HS-27A (cell line): ENCODE measurements around the gene BCL2.
"Not testable (repeated sequence)": the region's sequence is repeated elsewhere in the genome, so short reads cannot be mapped to it uniquely, and the experiment has no call there.

Source experiments
- DNase-seq: peaks from one replicate; pipeline ENCODE4 v3.0.0-alpha.2; 2012; ENCODE audit warnings: low read depth, missing footprints

BCL2 gene

DNA sequence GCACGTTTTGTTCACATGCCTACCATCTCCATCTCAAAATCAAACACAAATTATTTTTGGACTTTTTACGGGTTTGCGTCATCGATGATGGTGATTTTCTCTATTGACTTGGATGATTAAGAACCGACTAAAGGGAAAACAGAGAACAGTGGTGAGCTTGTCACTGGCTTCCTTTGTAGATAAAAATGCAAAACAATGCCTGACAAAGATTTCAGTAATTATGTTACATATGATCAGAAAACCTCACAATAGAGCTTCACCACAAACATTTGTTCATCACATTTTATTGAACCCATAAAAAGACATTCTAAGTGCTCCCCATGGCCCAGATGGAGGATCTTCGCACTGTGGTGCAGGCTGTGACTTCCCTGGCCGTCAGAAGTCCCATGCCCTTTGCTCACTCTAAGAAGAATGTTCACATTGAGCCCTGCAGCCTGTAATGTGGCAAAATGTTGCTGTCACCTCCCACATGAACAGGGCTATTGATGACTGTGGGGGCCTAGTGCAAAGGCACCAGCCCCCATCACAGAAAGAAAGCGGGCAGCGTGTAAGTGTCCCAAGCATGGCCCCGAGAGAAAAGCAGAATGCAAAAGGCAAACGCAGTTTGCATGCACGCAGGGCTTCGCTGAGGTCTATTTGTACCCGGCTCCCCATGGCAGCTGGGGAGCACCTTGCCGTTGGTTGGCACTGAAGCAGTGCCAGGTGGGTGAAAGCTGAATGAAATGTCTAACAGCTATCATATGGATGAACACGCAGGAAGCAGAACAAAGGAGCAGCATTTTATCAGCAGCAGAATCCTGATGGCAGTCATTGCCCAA, 60.6 kb downstream of the BCL2 start:
- no peak for DNase-seq

DNA sequence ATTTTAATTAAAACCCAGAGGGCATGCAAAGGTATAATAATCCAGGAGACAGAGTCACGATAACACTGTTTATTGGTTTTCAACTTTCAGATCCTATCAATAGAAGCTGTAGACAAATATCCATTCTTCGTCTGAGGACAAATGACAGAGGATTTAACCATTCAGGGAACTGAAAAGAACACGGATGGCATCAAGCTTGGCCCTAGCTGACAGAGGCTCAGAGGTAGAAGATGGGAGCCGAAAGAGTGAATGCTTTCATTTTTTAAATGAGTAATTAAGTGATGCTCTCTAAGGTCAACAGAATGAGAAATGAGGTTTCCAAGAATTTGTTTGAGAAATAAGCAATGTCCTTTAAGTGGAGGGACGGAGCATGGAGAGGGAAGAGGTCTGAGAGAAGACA, 62.1 kb downstream of the BCL2 start:
- no peak for DNase-seq

DNA sequence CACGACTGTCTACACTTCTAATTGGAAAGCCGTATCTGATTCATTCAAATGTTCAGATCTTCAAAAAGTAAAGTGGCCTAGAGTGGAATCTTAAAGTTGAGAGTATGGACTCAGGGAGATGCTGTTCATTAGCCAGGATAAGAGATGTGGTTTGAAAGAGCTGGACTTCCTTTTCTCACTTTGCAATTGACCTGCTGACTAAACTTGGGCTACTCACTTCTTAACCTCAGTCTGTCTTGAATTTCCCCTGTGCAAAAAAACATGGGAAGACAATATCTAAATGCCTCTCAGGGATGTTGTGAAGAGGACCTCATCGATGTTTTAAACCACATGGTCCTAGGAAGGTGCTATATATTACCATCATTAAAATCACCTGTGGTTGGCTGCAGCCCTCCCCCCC, 64.1 kb downstream of the BCL2 start:
- DNase-seq: no peak

DNA sequence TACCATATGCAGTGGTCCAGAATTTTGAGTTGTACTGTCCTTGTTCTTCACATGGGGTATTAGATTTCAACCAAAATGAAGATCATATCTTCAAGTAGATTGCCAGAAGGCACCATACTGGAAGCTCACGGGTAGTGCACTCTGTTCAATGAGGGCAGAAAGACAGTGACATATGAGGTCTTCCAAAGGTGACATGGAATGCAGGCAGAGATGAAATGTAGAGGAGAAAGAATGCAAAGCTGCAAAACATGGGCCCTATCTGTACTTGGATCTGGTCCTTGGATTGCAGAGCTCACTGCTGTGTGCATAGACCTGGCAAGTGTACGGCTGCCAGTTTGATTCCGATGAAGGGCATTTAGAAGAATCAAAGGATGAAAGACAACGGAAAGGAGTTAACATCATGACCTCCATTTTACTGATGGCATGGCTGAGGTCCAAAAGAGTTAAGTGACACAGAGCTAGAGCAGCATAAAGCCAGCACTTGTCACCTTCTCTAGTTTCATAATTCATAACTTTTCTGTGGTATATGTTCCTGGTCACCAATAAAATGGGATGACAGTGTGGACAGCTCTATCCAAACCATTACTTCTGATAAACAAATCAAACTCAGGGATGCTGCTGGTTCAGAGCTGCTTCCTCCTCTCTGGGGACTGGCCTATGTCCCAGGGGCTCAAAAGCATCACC, 64.7 kb downstream of the BCL2 start:
- no peak for DNase-seq

DNA sequence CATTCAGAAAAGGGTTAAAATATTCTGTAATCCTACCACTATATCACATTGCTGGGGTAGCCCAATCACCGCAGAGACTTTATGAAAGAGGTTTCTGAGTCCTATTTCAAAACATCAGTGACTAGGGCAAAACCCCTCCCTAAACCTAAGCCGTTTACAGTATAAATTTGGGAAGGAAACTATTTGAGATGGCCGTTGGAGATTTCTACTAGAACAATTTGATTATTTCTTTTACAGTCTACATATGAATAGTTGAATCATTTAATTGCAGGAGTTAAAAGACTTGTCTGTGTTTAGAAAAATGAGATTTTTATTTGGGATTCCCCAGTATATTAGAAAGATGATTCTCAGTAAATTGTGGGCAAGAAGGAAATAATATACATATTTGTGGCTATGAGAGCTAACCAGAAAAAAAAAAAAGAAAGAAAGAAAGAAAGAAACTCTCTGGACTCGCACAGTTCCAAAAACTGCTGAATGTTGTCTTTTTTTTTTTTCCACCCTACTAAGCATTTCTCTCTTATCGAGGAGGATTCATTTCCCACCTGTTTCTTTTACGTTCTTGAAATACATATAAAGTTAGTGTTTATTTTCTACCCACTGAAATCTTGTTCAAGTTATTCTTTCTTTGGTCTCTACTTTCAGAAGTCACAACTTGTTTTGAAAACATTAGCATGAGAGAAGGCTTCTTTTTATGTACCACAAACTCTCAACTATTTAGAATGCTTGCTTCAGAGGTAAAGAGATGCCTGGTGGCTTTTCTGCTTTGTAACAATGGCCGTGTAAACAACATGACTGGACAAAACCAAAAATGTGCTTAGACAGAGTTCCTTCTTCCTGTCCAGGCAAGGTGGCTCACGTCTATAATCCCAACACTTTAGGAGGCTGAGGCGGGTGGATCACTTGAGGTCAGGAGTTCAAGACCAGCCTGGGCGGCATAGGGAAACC, 65.9 kb downstream of the BCL2 start:
- DNase-seq: peak; percentile 3

DNA sequence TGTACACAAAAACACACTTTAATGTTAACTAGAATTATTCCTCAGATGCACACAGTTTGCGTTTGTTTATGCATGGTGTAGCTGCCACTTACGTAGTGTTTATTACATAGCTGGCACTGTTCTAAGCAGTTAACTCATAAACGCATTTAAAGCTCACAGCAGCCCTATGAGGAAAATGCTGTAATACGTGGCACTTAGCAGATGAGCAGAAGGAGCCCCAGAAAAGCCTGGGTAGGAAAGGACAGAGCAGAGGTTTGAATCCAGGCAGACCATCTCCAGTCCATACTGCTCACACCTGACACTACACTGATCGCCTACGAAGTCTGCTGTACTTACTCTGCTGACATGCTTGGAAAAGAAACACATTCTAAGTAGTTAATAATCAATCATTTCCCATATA, 66.6 kb downstream of the BCL2 start:
- no peak for DNase-seq

DNA sequence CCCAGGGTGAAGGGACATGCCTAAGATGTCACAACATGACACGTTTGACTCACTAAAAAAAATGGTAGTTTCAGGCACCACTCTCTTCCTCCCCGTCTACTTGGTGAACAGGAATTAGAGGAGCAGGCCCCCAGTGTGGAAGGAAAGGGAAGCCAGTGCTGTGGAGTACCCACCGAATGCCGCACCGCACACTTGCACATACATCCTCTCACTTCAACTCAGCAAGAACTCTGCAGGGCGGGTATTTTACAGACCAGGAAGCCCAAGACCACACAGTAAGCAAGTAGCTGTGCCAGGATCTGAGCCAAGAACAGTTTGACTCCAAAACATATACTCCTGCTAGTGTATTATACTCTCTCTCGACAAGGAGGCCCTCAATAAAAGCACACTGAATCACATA, 69.8 kb downstream of the BCL2 start:
- DNase-seq: no peak

DNA sequence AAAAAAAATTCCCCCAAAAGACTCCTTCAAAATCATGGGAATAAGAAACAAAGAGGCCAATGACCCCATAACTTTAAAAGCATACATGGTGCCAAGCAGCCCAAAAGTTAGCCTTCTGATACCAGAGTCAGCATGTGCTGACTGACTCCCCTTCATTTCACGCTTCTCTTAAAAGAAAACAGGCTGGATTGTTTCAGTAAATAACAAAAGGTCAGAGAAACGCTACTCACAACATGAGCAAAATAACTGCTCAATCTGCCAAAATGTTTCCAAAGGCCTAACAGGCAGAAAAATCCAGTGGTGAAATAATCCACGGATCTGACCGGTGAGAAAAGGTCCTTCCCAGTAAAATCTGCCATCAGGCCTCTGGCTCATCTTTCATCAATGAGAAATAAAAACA, 71.6 kb downstream of the BCL2 start:
- no peak for DNase-seq

DNA sequence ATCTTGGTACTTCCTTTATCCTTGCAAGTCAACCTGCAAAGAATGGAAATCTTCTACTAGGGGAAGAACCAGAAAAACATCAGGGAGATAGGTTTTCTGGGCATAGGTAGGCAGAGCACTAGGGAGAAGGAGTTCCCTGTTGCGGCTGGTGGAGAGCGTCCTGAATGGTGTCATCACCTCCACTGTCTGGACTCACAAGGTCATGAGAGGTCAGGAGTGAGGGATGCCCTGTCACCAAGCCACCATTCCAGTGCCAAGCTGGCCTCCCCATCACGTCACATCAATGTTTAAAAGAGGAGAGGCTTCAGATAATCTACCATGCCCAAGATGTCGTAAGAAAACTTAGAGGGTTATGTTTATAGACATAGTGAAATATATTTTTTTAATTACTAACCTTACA, 72.1 kb downstream of the BCL2 start:
- DNase-seq: no peak

DNA sequence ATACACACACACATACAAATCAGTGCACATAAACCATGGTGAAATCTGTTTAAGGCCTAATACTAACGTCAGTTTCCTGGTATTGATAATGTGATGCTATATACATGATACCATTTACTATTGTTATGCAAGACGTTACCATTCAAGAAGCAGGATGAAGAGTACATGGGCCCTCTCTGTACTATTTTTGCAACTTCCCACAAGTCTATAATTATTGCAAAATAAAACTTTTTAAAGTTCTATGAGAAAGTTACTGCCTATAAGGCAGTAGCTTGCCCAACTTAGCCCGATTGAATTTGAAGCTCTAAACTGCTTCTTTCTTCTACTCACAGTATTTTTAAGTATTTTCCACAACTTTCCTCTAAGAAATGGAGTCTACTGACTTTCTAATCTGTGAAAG, 74.0 kb downstream of the BCL2 start:
- no peak for DNase-seq

DNA sequence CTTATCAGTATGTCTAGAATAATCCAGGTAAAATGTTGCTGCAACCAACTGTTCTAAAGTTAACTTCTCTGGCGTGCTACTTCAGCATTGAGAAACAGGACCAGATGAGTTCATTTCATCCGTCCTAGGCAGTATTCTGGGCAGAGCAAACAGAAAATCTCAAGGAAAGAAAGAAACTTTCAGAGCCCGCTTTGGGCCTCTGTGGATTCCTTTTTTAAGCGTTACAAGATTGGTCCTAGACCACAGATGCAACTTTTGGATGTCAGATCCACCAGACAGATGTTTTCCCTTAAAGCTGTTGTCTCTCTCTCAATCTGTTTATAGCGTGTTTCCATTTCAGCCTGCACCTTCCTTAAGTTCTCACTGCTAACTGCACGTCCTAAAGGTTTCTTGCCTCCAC, 75.0 kb downstream of the BCL2 start:
- DNase-seq: no peak

DNA sequence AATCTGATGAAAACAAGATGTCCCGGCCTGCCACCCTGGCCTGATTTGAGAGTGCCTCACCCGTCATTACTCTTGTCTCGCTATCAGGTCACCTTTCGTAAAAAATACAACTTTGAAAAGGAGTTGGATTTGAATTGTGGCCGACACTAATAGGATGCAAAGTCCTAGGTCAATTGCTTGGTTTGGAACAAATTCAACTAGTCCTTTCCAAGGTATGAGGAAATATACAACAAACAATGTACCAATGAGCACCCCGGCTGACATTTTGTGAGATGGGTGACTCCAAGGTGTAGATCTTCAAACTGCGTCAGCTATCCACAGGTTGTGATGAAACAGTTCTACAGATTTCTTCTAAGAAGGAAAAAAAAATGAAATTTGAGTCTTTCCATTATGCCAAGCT, 77.8 kb downstream of the BCL2 start:
- DNase-seq: no peak

DNA sequence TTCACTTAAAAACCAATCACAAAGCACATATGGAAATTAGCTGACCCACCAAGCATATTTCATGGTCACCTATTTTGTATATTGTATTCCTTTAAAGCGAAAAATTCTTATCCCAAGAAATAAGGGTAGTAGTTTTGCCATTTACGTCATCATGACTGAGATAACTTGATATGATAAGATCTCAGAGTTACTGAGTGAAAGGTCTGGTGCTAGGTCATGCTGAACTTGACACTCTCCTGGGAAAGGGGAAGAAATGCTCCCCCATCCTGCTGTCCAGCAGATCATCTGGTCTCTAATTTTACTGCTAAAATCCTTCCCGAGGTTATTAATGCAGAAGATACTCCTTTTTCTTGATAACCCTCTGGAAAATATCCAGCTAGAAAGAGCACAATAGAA, 78.3 kb downstream of the BCL2 start:
- no peak for DNase-seq

DNA sequence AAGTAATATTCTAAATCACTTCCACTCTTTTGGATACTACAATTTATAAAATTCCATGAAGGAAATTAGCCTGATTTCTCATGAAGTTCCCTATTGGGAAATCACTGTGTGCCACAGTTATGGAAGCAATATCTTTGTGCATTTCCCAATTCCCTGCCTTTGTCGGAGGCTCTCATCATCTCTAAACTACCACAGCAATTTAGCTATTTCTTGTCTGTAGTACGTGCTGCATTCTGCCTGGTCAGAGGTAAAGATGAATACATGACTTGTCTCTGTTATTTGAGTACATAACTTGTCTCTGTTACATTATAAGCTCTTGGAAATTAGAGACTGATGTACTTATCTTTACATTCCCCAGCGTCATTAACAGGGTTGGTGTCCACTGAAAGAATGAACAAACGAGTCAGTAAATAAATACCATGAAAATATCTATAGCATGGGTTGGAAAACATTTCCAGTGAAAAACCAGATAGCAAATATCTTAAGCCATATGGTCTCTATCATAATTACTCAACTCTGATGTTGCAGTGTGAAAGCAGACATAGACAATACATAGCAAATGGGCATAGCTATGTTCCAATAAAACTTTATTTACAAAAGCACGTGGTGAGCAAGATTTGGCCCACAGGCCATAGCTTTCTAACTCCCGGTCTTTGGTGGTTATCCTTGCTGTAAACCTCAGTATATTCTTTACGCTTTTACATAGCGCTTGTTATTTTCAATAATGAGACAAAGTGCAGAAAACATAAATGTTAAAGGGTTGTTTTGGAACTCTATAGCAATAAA, 78.8 kb downstream of the BCL2 start:
- DNase-seq: no peak

DNA sequence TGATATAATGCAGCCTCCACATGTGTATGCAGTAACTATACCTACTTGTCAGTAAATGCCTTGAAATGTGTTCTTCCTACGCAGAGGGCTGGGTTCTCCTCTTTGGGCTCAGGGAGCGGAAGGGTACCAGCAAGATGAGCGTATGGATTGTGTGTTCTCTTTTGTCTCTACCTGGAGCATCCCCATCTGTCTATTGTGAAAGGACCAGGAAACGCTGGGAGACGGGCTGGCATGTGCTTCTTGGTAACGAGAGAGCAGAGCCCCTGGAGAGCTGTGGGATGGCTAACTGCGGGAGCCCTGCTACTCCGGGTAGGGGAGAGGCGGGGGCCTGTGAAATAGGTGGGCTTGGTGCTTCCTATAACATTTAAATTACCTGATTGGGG, 80.9 kb downstream of the BCL2 start:
- DNase-seq: no peak

DNA sequence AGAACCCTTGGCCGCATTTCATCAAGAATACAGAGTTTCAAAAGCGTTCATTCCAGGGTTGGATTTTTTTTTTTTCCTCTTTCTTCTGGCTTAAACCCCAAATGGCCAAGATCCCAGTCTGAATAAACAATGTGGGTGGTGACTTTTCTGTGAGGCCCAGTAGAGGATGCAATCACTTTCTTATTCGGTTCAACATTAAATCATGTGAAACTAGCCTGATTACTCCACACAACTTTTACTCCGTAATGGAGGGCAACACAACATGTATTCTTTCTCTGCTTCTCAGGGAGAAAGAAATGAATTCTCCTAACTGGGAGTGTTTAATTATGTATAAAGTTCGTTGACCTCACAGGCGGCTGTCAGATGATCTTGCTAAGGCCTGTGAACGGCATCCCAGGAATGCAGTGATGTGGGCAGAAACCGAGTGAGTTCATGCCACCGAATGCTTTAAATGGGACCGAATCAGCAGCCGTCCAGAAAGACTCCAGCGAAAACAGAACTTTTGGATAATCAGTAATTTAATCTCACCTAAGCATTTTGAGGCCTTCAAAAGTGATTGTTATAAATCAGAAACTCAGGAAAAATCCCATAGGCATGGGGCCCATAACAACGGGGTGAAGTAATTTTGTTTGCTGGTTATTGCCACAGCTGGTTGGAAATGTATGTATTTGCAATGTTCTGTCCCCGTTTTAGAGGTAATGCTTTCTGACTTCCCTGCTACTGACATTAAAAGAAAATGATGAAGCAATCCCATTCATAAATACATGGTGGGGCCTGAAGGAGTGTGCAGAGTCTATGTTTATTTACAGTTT, 81.5 kb downstream of the BCL2 start:
- DNase-seq: peak; percentile 82

DNA sequence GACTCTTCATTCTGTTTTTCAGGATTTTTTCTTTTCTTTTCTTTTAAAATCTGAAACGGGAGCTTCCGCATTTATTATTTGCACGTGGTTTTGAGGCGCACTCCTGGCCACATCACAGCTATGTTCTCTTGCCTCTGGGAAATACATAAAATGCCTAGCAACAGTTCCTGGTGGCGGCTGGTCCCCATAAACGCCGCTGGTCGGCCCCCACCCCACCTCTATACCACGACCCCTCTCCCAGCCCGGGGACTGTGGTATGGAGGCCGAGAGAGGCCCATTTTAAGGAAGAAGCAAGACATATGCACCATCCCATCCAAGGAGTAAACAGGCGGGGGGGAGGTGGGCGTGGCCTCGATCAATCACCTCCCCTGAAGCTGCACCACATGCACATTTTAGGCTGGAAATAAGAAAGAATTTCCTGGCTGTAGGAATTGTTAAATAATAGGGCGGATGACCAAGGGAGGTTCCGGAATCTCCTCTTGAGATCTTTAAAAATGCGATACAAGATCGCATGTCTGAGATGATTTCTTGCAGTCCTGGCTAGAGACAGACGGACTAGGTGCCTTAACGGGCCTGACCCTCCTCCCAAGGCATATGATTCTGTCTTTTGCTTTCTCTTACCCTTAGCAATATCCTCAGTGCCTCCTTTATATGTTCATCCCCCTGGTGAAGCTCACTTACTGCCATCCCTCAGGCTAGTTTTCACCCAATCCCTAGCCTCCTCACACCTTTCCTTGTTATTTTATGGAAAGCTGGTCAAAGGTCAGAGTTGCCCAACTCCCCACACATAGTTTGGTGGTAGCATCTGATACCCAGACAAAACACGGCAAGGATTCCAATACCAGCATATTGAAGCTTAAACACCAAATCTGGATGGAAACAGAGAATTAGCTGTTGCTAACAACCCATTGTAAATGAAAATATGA, 82.4 kb downstream of the BCL2 start:
- DNase-seq: peak; percentile 31

DNA sequence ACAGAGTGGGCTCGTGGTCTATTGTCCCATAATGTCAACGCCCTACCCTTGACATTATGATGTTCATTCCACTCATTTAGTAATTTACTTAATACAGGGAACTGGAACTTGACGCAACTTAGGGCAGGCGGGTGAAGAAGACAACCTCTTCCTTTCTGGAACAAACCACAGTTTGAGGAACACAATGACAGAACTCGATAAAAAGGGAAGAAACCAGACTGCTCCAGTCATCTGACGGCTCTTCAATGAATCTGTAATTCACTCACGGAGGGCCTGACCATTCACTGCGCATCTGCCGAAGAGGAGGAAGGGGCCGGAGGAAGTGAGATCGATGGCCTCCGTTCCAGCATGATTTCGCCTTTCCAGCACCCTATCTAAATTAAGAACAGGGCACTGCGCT, 83.2 kb downstream of the BCL2 start:
- no peak for DNase-seq

DNA sequence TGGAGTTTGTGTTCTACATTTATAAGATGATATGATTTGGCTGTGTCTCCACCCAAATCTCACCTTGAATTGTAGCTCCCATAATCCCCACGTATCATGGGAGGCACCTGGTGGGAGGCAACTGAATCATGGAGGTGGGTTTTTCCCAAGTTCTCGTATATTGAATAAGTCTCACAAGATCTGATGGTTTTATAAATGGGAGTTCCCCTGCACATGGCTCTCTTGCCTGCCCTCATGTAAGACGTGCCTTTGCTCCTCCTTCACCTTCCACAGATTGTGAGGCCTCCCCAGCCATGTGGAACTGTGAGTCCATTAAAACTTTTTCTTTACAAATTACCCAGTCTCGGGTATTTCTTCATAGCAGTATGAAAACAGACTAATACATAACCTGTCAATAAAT, 83.6 kb downstream of the BCL2 start:
- not testable (repeated sequence) for DNase-seq

DNA sequence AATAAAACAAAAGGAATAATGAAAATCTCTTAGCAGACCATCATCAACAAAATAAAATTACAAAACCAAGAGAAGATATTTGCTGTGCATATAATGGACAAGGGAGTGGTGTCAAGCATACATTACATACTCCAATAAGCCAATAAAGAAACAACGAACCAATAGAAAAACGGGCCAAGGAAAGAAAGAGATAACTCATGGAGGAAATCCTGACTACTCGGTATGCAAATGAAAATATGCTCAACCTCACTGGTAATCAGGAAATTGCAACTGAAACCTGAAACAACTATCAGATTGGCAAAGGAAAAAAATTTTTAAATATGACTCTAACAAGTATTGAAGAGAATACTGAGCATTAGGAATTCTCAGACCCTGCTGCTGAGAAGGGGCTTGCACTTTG, 84.7 kb downstream of the BCL2 start:
- no peak for DNase-seq
